HAP-1 (cell line): Measurements from ENCODE around the gene TUBA4B.
"Not testable (repeated sequence)": the region's sequence is repeated elsewhere in the genome, so short reads cannot be mapped to it uniquely, and the experiment has no call there.

Source experiments
- DNase-seq, 2 experiments: peaks; one replicate each; pipeline ENCODE4 v3.0.0-alpha.2; 2016 to 2020; ENCODE audit warnings: low spot score in 2 of 2
- H3K27me3 ChIP-seq: fragments of 250-450 bp; sonication (Bioruptor Pico); 2 replicates; pipeline ENCODE4 v1.5.1; 2020; ENCODE audit warnings: low read depth, mild to moderate bottlenecking, moderate library complexity
- H3K36me3 ChIP-seq: fragments of 250-450 bp; sonication (Bioruptor Pico); replicated peaks from 2 replicates; pipeline ENCODE4 v1.5.1; 2020; ENCODE audit warnings: mild to moderate bottlenecking
- H3K4me1 ChIP-seq: fragments of 250-450 bp; sonication (Bioruptor Pico); 2 replicates; pipeline ENCODE4 v1.5.1; 2020; ENCODE audit warnings: mild to moderate bottlenecking
- H3K4me3 ChIP-seq: fragments of 250-450 bp; sonication (Bioruptor Pico); 2 replicates; pipeline ENCODE4 v1.5.1; 2020; ENCODE audit warnings: mild to moderate bottlenecking, moderate library complexity
- H3K9me3 ChIP-seq: fragments of 250-450 bp; sonication (Bioruptor Pico); 2 replicates; pipeline ENCODE4 v1.5.1; 2020; ENCODE audit warnings: mild to moderate bottlenecking, moderate library complexity
- in situ Hi-C: fragments of 300-500 bp; cut with MboI; formaldehyde crosslinking; loops from 3 replicates; pipeline ENCODE4 v1.14.3; 2020; ENCODE audit warnings: low sequenced_read_pairs, inconsistent platforms, mixed read lengths

TUBA4B gene

DNA sequence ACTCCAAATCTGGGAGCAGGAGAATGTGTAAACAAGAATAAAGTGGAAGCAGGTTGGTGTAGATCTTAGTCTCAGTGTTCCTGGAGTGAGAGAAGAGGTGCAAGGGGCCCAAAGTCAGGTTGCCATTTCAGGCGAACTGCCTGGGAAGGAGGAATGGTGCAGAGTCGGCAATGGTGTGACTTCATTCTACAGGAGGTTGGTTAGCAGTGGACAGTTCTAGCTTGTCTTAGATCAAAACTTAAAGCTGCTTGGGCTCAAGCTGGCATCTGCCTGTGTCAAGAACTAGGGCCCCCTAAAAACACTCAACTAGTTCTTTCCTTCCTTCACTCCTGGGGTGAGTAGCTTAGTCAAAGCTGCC, 4.2 kb upstream of the TUBA4B start:
- Histone ChIP-seq H3K36me3 (peaks cover 28% of the 10 kb centered on the region), H3K27me3 (no peaks in the 10 kb centered on the region; the same call in 1 of the 2 replicates), H3K4me3 (no peak overlapping the region), H3K9me3 (no peaks in the 10 kb centered on the region; the same call in none of the 2 replicates), H3K4me1 (peaks cover 15% of the 10 kb centered on the region)
- in situ Hi-C loops, result no loop called here
- no peak for DNase-seq

DNA sequence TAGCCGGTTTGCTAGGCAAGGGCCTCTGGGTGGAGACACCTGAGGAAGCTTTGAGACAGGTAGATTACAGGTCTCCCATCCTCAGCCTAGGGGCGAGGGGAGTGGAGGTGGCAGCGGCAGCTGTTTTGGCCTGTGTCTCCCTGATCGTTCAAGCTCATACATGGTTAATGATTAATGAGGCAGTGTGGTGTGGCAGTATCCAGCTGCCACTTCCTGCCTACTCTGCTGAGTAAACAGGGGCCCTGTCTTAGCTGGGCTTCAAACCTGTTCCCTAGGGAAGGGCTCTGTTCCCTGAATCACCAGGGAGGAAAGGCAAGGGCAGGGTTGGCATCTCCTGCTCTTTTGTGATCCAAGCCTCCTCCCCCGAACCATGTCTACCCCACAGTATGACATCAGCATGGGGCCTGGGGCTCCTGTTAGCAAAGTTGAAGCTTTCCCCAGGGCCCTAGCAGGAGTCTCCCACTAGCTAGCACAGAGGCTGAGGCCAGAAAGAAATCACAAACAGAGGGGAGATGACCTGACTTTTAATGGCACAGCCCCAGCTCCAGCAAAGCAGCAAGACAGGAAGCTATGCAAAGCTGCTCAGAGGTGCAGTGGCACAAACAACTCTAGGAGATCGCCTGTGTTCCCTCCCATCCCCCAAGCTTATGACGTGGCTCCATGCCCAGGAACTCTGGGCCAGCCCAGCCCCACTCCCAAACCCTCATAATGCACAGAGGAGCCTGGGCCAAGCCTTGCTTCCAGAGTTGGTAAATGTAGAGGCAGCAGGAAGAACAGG, 3.7 kb upstream of the TUBA4B start:
- Histone ChIP-seq H3K36me3 (peaks cover 28% of the 10 kb centered on the region), H3K27me3 (peaks cover 6% of the 10 kb centered on the region), H3K4me3 (no peak overlapping the region), H3K9me3 (no peaks in the 10 kb centered on the region; the same call in none of the 2 replicates), H3K4me1 (peaks cover 15% of the 10 kb centered on the region)
- in situ Hi-C loops, result no loop called here
- no peak for DNase-seq

DNA sequence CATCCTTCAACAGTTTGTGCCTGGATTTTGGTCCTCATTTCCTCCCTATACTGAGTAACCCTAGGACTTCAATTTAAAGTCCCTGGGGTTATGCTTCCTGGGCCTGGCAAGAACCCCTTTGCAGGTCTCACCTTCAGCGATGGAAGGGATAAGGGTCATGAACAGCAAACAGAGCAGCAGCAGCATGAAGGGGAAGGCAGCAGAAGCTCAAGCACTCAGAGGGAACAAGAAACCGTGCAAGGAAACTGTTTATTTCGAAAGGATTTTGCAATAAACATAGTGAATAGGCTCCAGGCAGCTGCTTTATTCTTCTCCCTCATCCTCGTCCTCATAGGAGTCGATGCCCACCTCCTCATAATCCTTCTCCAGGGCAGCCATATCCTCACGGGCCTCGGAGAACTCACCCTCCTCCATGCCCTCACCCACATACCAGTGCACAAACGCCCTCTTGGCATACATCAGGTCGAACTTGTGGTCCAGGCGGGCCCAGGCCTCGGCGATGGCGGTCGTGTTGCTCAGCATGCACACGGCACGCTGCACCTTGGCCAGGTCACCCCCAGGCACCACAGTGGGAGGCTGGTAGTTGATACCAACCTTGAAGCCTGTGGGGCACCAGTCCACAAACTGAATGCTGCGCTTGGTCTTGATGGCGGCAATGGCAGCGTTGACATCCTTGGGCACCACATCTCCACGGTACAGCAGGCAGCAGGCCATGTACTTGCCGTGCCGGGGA, 2.8 kb upstream of the TUBA4B start:
- H3K36me3 ChIP-seq, result peaks cover 28% of the 10 kb centered on the region
- H3K4me1 ChIP-seq, result peaks cover 15% of the 10 kb centered on the region
- in situ Hi-C loops, result no loop called here
- peaks cover 12% of the 10 kb centered on the region for H3K27me3 ChIP-seq
- no peak overlapping the region for H3K4me3 ChIP-seq
- DNase-seq, result no peak
- H3K9me3 ChIP-seq, result no peaks in the 10 kb centered on the region; the same call in none of the 2 replicates

DNA sequence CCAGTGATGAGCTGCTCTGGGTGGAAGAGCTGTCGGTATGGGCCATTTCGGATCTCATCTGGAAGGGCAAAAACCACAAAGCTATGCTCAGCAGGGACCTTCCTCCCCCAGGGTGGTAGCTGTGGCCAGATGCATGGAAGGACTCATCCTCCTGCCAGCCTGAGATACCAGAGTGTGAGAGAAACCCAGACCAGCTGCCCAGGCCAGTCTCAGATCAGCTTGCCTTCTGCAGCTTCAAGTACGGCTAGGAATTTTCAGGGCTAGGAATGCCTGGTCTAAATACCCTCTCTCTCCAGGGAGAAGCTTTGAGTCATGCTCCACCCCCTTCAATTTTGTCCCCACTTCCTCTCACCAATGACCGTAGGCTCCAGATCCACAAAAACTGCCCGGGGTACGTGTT, 1.4 kb upstream of the TUBA4B start:
- no peak for DNase-seq
- Histone ChIP-seq H3K4me3 (no peak overlapping the region), H3K9me3 (no peaks in the 10 kb centered on the region), H3K27me3 (peaks cover 23% of the 10 kb centered on the region), H3K4me1 (peaks cover 10% of the 10 kb centered on the region), H3K36me3 (peaks cover 28% of the 10 kb centered on the region)
- in situ Hi-C loops, result no loop called here

DNA sequence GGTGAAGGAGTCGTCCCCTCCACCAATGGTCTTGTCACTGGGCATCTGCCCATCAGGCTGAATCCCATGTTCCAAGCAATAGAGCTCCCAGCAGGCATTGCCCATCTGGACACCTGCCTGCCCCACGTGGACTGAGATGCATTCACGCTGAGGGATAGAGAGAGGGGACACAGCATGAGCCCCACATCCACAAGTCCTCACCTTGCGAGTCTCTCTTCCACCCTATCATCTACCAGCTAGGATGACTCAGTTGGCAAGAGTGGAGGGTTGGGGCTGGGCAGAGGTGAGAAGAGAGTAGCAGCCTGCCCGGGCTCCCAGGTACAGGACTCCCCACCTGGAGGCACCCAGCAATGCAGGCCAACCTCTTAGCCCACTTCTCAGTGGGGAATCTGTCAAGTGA, 959 bp upstream of the TUBA4B start:
- peak overlapping the region; percentile 52 for H3K4me3 ChIP-seq
- in situ Hi-C loops, result no loop called here
- peaks cover 10% of the 10 kb centered on the region for H3K4me1 ChIP-seq
- H3K27me3 ChIP-seq, result peaks cover 24% of the 10 kb centered on the region
- H3K36me3 ChIP-seq, result peaks cover 28% of the 10 kb centered on the region
- no peak for DNase-seq
- H3K9me3 ChIP-seq, result no peaks in the 10 kb centered on the region

DNA sequence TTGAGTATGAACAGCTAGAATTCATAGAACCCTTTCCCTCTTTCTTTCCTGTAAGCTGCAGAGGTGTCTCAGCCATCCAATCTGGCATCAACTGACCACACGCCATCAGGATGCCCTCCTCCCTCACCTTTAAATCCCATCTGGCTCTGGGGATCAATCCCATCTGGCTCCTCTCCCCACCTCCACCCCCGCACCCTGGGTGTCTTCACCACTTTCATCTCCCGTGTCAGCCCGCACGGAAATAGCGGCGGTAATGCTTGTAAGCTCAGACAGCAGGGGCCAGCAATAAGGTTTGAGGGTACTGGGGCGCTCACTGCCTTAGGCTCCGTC, 508 bp upstream of the TUBA4B start:
- no peaks in the 10 kb centered on the region for H3K9me3 ChIP-seq
- H3K4me1 ChIP-seq, result peaks cover 10% of the 10 kb centered on the region
- H3K36me3 ChIP-seq, result peaks cover 24% of the 10 kb centered on the region
- H3K4me3 ChIP-seq, result peak overlapping the region; percentile 52
- in situ Hi-C loops, result no loop called here
- H3K27me3 ChIP-seq, result peaks cover 24% of the 10 kb centered on the region
- DNase-seq, result no peak

DNA sequence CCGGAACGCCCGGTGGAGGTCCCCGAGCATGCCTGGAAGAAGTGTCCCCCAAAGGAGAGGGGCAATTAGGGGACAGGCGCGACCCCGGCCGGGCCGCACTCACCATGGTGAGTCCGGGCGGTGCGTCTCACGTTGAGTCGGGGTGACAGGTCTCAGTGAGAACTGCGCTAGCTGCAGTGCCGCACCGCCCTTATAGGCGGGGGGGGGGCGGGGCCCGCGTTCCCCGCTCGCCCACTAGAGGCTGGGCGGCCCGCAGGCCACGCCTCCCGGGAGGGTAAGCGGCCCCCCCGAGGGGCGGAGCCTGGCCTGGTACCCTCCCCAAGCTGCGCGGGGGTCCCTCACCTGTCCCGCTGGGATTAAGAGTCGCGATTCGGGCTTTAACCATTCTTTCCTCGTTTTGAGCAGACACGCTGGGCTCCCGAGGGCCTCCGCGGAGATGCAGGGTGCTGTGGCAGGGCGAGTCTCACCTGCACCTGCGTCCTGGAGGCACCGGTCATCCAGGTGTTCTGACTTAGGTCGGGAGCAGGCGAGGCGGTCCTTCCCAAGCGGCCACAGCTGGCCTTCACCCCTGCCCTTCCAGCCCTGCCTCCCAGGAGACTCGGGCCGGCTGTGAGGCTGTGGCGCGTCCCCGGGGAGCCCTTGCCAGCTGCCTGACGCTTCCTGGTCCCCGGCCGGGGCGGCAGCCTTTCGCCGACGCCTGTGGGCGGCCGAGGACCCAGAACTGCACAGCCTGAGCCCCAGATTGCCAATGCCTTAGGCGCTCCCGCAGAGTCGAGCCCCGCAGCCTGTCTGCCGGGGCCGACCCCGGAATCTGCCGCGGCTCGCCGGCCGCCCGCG, 928 bp downstream of the TUBA4B start, which contains the start of gene TUBA4A:
TUBA4A (minus strand) TSS at position 166 of the 837 bp plus-strand sequence; CDS start at position 106, 60 bp downstream.
- Histone ChIP-seq H3K27me3 (peaks cover 27% of the 10 kb centered on the region), H3K9me3 (no peaks in the 10 kb centered on the region), H3K4me3 (peak within 1 kb of the TSS; percentile 52), H3K36me3 (peaks cover 14% of the 10 kb centered on the region), H3K4me1 (peaks cover 10% of the 10 kb centered on the region)
- peak; percentile 69 to 86 for DNase-seq
- in situ Hi-C loops, result no loop called here

DNA sequence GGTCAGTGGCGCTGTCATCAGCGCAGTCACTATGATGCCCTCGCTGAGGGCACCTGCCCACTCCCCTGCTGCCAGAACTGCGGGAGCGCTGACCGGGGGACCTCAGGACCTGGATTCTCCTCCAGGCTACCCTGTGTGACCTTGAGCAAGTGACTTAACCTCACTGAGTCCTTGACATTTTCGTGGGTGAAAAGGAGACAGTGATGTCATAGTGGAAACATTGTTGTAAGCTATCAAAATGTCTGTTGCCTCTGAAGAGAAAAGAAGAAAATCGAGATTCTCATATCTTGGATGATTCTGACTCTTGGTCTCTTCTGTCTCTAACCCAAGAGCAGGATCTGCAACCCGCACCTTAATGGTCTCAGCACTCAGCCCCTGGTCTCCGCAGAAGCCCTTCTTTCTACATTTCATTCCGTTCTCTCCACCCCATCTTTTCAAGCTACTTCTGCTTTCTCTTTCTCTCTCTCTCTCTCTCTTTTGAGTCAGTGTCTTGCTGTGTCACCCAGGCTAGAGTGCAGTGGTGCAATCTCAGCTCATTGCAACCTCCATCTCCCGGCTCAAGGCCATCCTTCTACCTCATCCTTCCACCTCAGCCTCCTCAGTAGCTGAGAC, 1.7 kb downstream of the TUBA4B start:
- Histone ChIP-seq H3K4me1 (peaks cover 10% of the 10 kb centered on the region), H3K27me3 (peaks cover 28% of the 10 kb centered on the region), H3K9me3 (no peaks in the 10 kb centered on the region), H3K4me3 (peak overlapping the region; percentile 52), H3K36me3 (peaks cover 14% of the 10 kb centered on the region)
- no peak for DNase-seq
- in situ Hi-C loops, result no loop called here

DNA sequence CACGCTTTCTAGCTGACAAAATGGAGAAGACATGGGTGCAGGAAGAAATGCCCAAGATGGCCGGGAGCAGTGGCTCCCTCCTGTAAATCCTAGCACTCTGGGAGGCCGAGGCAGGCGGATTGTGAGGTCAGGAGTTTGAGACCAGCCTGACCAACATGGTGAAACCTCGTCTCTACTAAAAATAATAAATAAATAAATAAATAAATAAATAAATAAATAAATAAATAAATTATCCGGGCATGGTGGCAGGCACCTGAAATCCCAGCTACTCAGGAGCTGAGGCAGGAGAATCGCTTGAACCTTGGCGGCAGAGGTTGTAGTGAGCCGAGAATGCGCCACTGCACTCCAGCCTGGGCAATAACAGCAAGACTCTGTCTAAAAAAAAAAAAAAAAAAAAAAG, 5.9 kb downstream of the TUBA4B start:
- H3K9me3 ChIP-seq, DNase-seq, H3K4me1 ChIP-seq, H3K36me3 ChIP-seq, H3K4me3 ChIP-seq, in situ Hi-C loops: not testable (repeated sequence)
- peaks cover 41% of the 10 kb centered on the region for H3K27me3 ChIP-seq

DNA sequence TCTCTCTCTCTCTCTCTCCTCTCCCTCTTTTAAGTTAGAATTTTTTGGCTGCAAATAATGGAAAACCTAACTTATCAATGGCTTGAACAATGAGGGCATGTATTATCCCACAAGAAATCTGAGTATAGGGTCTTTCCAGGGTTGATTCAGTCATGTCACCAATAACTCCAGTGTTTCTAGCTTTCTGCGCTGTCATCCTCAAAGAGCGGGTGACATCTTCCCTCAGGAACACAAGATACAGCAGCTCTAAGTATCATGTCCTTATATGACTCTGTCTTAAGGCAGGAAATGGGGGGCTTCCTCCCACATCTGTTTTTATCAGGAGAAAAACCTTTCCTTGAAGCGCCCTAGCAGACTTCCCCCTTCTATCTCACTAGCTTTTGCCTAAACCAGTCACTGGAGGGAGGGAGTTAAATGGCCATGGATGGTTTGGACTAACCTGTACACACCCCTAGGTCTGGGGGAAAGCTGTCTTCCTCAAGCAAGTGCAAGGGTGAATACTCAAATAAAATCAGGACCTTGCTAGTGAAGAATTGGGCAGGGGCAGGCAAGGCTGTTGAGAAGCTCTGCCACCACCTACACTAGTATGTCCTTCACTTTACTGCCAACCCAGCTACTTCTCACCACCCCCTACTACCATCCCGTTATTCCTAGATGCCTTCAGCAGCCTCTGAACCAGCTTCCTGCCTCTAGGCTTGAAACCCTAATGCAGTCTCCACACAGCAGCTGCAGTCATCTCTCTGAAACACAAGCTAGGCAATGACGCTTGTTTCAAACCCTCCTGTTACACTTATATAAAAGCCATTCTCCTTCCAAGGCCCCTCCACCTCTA, 8.2 kb downstream of the TUBA4B start:
- Histone ChIP-seq H3K36me3 (no peaks in the 10 kb centered on the region), H3K9me3 (no peaks in the 10 kb centered on the region), H3K4me3 (no peak overlapping the region), H3K4me1 (no peaks in the 10 kb centered on the region), H3K27me3 (peaks cover 23% of the 10 kb centered on the region)
- DNase-seq, result no peak
- in situ Hi-C loops, result no loop called here

DNA sequence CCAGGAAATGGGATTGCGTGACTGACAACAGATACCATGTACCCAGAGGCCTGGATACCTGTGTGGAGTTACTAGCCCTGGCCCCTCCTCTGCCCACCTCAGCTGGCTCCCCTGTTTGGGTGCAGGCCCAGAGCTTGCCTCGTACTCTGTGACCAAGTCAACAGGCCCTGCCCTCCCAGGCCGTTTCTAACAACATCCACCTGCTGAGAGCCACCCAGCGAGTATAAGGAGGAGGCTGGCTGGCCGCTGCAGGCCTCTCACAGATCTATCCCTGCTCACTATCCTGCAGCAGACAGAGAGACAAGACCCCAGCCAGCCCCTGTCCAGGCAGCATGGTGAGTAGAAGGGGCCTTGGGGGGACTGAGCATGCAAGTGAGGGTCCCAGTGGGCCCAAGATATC, 13.2 kb downstream of the TUBA4B start:
- Histone ChIP-seq H3K4me1 (0 out of 2 replicates have a peak, but pooled peaks cover 4% of the 10 kb centered on the region), H3K9me3 (no peaks in the 10 kb centered on the region), H3K4me3 (no peak overlapping the region), H3K36me3 (no peaks in the 10 kb centered on the region), H3K27me3 (peaks cover 6% of the 10 kb centered on the region; the same call in 1 of the 2 replicates)
- in situ Hi-C loops, result no loop called here
- DNase-seq, result no peak

DNA sequence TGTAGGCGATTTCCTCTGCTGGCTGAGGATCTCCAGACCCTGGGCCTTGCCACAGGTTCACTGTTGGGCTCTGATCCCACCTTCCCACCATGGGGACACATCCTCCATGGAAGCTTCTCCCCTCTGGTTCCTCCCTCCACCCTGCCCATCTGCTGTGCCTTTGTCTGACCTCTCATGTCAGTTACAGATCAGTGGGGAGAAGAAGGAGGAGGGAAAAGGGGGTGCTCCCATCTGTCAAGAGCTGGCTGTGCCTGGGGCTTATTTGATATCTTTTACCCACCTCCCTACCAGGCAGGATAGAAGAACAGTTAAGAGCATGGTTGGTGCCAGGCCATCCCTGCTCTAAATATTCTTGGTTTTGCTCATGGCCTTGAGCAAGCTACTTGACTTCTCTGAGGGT, 13.8 kb downstream of the TUBA4B start:
- Histone ChIP-seq H3K36me3 (no peaks in the 10 kb centered on the region), H3K4me1 (0 out of 2 replicates have a peak, but pooled peaks cover 4% of the 10 kb centered on the region), H3K9me3 (no peaks in the 10 kb centered on the region), H3K4me3 (no peak overlapping the region), H3K27me3 (no peaks in the 10 kb centered on the region)
- DNase-seq, result no peak
- in situ Hi-C loops, result no loop called here

DNA sequence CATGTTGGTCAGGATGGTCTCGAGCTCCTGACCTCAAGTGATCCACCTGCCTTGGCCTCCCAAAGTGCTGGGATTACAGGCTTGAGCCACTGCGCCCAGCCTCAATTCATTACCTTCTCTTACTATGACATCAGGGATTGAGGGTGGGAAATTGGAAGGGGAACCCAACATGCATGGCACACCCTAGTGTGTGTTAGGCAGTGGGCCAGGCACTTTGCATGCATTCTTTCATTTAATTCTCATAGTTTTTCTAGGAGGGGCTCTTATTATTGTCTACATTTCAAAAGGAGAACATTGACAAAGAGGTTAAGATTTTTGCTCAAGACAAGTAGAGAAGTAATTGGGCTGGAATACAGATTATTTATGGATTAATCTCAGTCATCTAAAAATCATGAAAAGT, 15.3 kb downstream of the TUBA4B start:
- Histone ChIP-seq H3K9me3 (no peaks in the 10 kb centered on the region), H3K4me3 (no peak overlapping the region), H3K36me3 (no peaks in the 10 kb centered on the region), H3K4me1 (0 out of 2 replicates have a peak, but pooled peaks cover 4% of the 10 kb centered on the region), H3K27me3 (no peaks in the 10 kb centered on the region; the same call in 1 of the 2 replicates)
- in situ Hi-C loops, result no loop called here
- DNase-seq, result no peak
